GM12875 (cell line): ENCODE measurements around the gene EXD1.
"Not testable (repeated sequence)": the region's sequence is repeated elsewhere in the genome, so short reads cannot be mapped to it uniquely, and the experiment has no call there.

ENCODE experiments used
- H3K4me3 ChIP-seq: one replicate; pipeline ENCODE4 v1.5.1; 2011; ENCODE audit warnings: low read depth, low read length, control low read depth
- CTCF ChIP-seq: IDR thresholded peaks from 2 replicates; pipeline ENCODE4 v1.5.1; 2011; ENCODE audit warnings: low read depth, mild to moderate bottlenecking, control low read depth, inconsistent platforms, low read length, moderate library complexity, borderline replicate concordance; ENCODE audit not compliant: insufficient read depth

The EXD1 gene

GRCh38 chr15:41262571-41262970, 32.0 kb upstream of the EXD1 start:
- no peak overlapping the region for H3K4me3 ChIP-seq
- TF ChIP-seq CTCF: no peak

- H3K4me3 ChIP-seq: not testable (repeated sequence)
These were observed 30.4 kb upstream of the EXD1 start for GRCh38 chr15:41260924-41261323.

GRCh38 chr15:41259546-41260189, 29.1 kb upstream of the EXD1 start:
- H3K4me3 ChIP-seq: no peak overlapping the region
- no peak for TF ChIP-seq CTCF

GRCh38 chr15:41258750-41259471, 28.4 kb upstream of the EXD1 start:
- H3K4me3 ChIP-seq: no peak overlapping the region
- TF ChIP-seq CTCF: no peak

- TF ChIP-seq CTCF: no peak
These were observed 26.1 kb upstream of the EXD1 start for GRCh38 chr15:41256577-41257038.

GRCh38 chr15:41256103-41256502, 25.5 kb upstream of the EXD1 start:
- no peak overlapping the region for H3K4me3 ChIP-seq
- no peak for TF ChIP-seq CTCF

More at GRCh38 chr15:41256577-41257038, 26.1 kb upstream of the EXD1 start:
- no peak overlapping the region for H3K4me3 ChIP-seq

GRCh38 chr15:41254560-41254959, 24.0 kb upstream of the EXD1 start:
- no peak for TF ChIP-seq CTCF
- H3K4me3 ChIP-seq: no peak overlapping the region
